ENCODE measurements around the gene MEG3.

The MEG3 gene

GRCh38 chr14:100882991-100883788 is 57.3 kb downstream of the MEG3 start:
- DNase-seq (ENCODE audit: low read depth, low spot score), result no peak
- Histone ChIP-seq H3K9me3 (ENCODE audit: low read depth, low read length) (no peaks in the 10 kb centered on the region), H3K4me3 (no peak overlapping the region), H3K9ac (ENCODE audit: insufficient read length) (no peak overlapping the region), H3K36me3 (ENCODE audit: insufficient read depth, low read length) (peaks cover 4% of the 10 kb centered on the region; the same call in 1 of the 2 replicates), H3K27ac (no peak overlapping the region)
- TF ChIP-seq EZH2 (IDR thresholded peaks at IDR 0.05) (no peak), POLR2AphosphoS5 (IDR thresholded peaks at IDR 0.05; ENCODE audit: borderline replicate concordance, low read depth, low read length) (no peak), FOXP2 (optimal IDR thresholded peaks at IDR 0.05; ENCODE audit: control extremely low read depth, extremely low read length, insufficient read depth) (no peak)

GRCh38 chr14:100883789-100884101 is 57.8 kb downstream of the MEG3 start:
- H3K4me3 ChIP-seq, result no peak overlapping the region
- no peak overlapping the region for H3K9ac ChIP-seq (ENCODE audit: insufficient read length)
- no peak for DNase-seq (ENCODE audit: low read depth, low spot score)
- peaks cover 4% of the 10 kb centered on the region; the same call in 1 of the 2 replicates for H3K36me3 ChIP-seq (ENCODE audit: insufficient read depth, low read length)
- no peaks in the 10 kb centered on the region for H3K9me3 ChIP-seq (ENCODE audit: low read depth, low read length)
- no peak overlapping the region for H3K27ac ChIP-seq
- TF ChIP-seq FOXP2 (optimal IDR thresholded peaks at IDR 0.05; ENCODE audit: control extremely low read depth, extremely low read length, insufficient read depth) (no peak), POLR2AphosphoS5 (IDR thresholded peaks at IDR 0.05; ENCODE audit: borderline replicate concordance, low read depth, low read length) (no peak), EZH2 (IDR thresholded peaks at IDR 0.05) (no peak)

GRCh38 chr14:100884456-100884855 is 58.5 kb downstream of the MEG3 start:
- no peaks in the 10 kb centered on the region for H3K9me3 ChIP-seq (ENCODE audit: low read depth, low read length)
- no peak for TF ChIP-seq POLR2AphosphoS5 (IDR thresholded peaks at IDR 0.05; ENCODE audit: borderline replicate concordance, low read depth, low read length)
- no peak for TF ChIP-seq FOXP2 (optimal IDR thresholded peaks at IDR 0.05; ENCODE audit: control extremely low read depth, extremely low read length, insufficient read depth)
- no peak for TF ChIP-seq EZH2 (IDR thresholded peaks at IDR 0.05)
- peaks cover 4% of the 10 kb centered on the region; the same call in 1 of the 2 replicates for H3K36me3 ChIP-seq (ENCODE audit: insufficient read depth, low read length)
- no peak for DNase-seq (ENCODE audit: low read depth, low spot score)
- H3K9ac ChIP-seq (ENCODE audit: insufficient read length), result no peak overlapping the region
- H3K27ac ChIP-seq, result no peak overlapping the region
- no peak overlapping the region for H3K4me3 ChIP-seq

GRCh38 chr14:100885196-100885595 is 59.3 kb downstream of the MEG3 start:
- DNase-seq (ENCODE audit: low read depth, low spot score), result no peak
- TF ChIP-seq POLR2AphosphoS5 (IDR thresholded peaks at IDR 0.05; ENCODE audit: borderline replicate concordance, low read depth, low read length) (no peak), FOXP2 (optimal IDR thresholded peaks at IDR 0.05; ENCODE audit: control extremely low read depth, extremely low read length, insufficient read depth) (no peak), EZH2 (IDR thresholded peaks at IDR 0.05) (no peak)
- Histone ChIP-seq H3K27ac (0 out of 2 replicates have a peak overlapping the region, but pooled peaks have one; percentile 97), H3K36me3 (ENCODE audit: insufficient read depth, low read length) (peaks cover 4% of the 10 kb centered on the region; the same call in 1 of the 2 replicates), H3K9me3 (ENCODE audit: low read depth, low read length) (no peaks in the 10 kb centered on the region), H3K4me3 (no peak overlapping the region), H3K9ac (ENCODE audit: insufficient read length) (no peak overlapping the region)

GRCh38 chr14:100885617-100886016 is 59.7 kb downstream of the MEG3 start:
- Histone ChIP-seq H3K36me3 (ENCODE audit: insufficient read depth, low read length) (peaks cover 4% of the 10 kb centered on the region; the same call in 1 of the 2 replicates), H3K4me3 (0 out of 2 replicates have a peak overlapping the region, but pooled peaks have one; percentile 1), H3K9me3 (ENCODE audit: low read depth, low read length) (no peaks in the 10 kb centered on the region), H3K27ac (peak overlapping the region; percentile 97; the same call in 1 of the 2 replicates), H3K9ac (ENCODE audit: insufficient read length) (no peak overlapping the region)
- no peak for TF ChIP-seq FOXP2 (optimal IDR thresholded peaks at IDR 0.05; ENCODE audit: control extremely low read depth, extremely low read length, insufficient read depth)
- no peak for TF ChIP-seq EZH2 (IDR thresholded peaks at IDR 0.05)
- TF ChIP-seq POLR2AphosphoS5 (IDR thresholded peaks at IDR 0.05; ENCODE audit: borderline replicate concordance, low read depth, low read length), result no peak
- DNase-seq (ENCODE audit: low read depth, low spot score), result no peak

GRCh38 chr14:100887728-100888335 is 61.9 kb downstream of the MEG3 start:
- Histone ChIP-seq H3K4me3 (peak overlapping the region; percentile 68), H3K27ac (peak overlapping the region; percentile 97), H3K9me3 (ENCODE audit: low read depth, low read length) (no peaks in the 10 kb centered on the region), H3K36me3 (ENCODE audit: insufficient read depth, low read length) (peaks cover 8% of the 10 kb centered on the region; the same call in 1 of the 2 replicates), H3K9ac (ENCODE audit: insufficient read length) (peak overlapping the region; percentile 49)
- TF ChIP-seq FOXP2 (optimal IDR thresholded peaks at IDR 0.05; ENCODE audit: control extremely low read depth, extremely low read length, insufficient read depth) (no peak), POLR2AphosphoS5 (IDR thresholded peaks at IDR 0.05; ENCODE audit: borderline replicate concordance, low read depth, low read length) (no peak), EZH2 (IDR thresholded peaks at IDR 0.05) (no peak)
- DNase-seq (ENCODE audit: low read depth, low spot score), result peak; percentile 32

- Histone ChIP-seq H3K4me3 (peak overlapping the region; percentile 68), H3K36me3 (ENCODE audit: insufficient read depth, low read length) (peaks cover 8% of the 10 kb centered on the region; the same call in 1 of the 2 replicates), H3K27ac (peak overlapping the region; percentile 97), H3K9ac (ENCODE audit: insufficient read length) (peak overlapping the region; percentile 49), H3K9me3 (ENCODE audit: low read depth, low read length) (no peaks in the 10 kb centered on the region)
- TF ChIP-seq EZH2 (IDR thresholded peaks at IDR 0.05) (no peak), POLR2AphosphoS5 (IDR thresholded peaks at IDR 0.05; ENCODE audit: borderline replicate concordance, low read depth, low read length) (no peak), FOXP2 (optimal IDR thresholded peaks at IDR 0.05; ENCODE audit: control extremely low read depth, extremely low read length, insufficient read depth) (no peak)
- DNase-seq (ENCODE audit: low read depth, low spot score), result peak; percentile 87
These were observed 62.9 kb downstream of the MEG3 start for GRCh38 chr14:100888789-100889315.

GRCh38 chr14:100889641-100890040 is 63.7 kb downstream of the MEG3 start:
- peak overlapping the region; percentile 97 for H3K27ac ChIP-seq
- no peak for TF ChIP-seq EZH2 (IDR thresholded peaks at IDR 0.05)
- no peak for TF ChIP-seq FOXP2 (optimal IDR thresholded peaks at IDR 0.05; ENCODE audit: control extremely low read depth, extremely low read length, insufficient read depth)
- no peak for TF ChIP-seq POLR2AphosphoS5 (IDR thresholded peaks at IDR 0.05; ENCODE audit: borderline replicate concordance, low read depth, low read length)
- peak overlapping the region; percentile 68 for H3K4me3 ChIP-seq
- peak overlapping the region; percentile 49 for H3K9ac ChIP-seq (ENCODE audit: insufficient read length)
- peaks cover 7% of the 10 kb centered on the region; the same call in 1 of the 2 replicates for H3K36me3 ChIP-seq (ENCODE audit: insufficient read depth, low read length)
- no peaks in the 10 kb centered on the region for H3K9me3 ChIP-seq (ENCODE audit: low read depth, low read length)
- no peak for DNase-seq (ENCODE audit: low read depth, low spot score)

All from SK-N-MC (cell line).